ENCODE data around the gene TRPM6. TPM values are rescaled to one million over a fixed set of nuclear protein-coding genes. Genes with fewer than 3 reads are reported as not detected.
A peak's percentile ranks its signal among the peaks of the same experiment; 100 is the strongest.

The TRPM6 gene
- total and polyA plus RNA-seq, 5 experiments from 2014 or later: not detected

DNA sequence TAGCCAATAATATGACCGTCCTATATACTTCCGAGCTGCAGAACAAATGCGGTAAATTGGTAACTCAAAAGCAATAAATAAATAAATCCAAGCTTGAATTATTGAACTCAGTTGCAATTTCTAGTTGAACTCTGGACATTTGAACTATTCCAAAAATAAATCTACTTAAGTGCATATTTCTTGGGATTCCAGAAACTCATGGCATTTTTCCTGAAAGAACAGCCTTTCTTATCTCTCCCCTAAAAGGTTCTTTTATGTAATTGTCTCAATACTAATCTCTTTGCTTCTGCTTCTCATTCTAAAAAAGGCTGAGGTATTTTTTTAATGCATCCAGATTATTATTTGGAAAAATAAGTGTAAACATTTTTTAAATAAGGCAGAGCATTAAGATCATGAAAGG, 131.7 kb downstream of the TRPM6 start:
- no peaks in the 10 kb centered on the region for H3K36me3 Mint-ChIP-seq
- POLR2A ChIA-PET: no interaction called here
- ATAC-seq: no peak
- H3K4me1 Mint-ChIP-seq: no peaks in the 10 kb centered on the region
- peaks cover 0 to 3% (median 1%) of the 10 kb centered on the region in 5 donors for H3K27me3 Mint-ChIP-seq
- no peaks in the 10 kb centered on the region for H3K9me3 Mint-ChIP-seq
- no peak for DNase-seq
- H3K27ac Mint-ChIP-seq: no peak overlapping the region
- H3K4me3 Mint-ChIP-seq: no peak overlapping the region

DNA sequence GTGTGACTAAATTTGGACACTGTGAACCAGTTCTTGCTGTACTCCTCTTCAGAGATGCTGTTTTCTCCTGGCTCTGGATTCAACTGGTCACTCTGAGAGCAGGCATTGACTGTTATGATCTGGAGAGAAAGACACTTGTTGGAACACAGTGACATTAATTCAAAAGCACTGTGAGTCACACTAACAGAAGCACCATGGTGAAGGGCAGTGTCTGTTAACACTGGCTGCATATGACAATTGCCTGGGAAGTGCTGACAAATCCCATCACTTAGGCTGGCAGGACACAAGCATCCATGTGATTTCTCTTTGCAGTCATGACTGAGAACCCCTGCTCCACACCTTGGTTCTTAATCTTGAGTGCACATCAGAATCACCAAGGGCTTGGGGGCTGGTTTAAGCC, 132.4 kb downstream of the TRPM6 start:
- Mint-ChIP-seq H3K36me3 (no peaks in the 10 kb centered on the region), H3K4me3 (no peak overlapping the region), H3K4me1 (no peaks in the 10 kb centered on the region), H3K27me3 (peaks cover 0 to 6% (median 1%) of the 10 kb centered on the region in 5 donors), H3K27ac (no peak overlapping the region), H3K9me3 (no peaks in the 10 kb centered on the region)
- no peak for ATAC-seq
- no peak for DNase-seq
- POLR2A ChIA-PET: no interaction called here

DNA sequence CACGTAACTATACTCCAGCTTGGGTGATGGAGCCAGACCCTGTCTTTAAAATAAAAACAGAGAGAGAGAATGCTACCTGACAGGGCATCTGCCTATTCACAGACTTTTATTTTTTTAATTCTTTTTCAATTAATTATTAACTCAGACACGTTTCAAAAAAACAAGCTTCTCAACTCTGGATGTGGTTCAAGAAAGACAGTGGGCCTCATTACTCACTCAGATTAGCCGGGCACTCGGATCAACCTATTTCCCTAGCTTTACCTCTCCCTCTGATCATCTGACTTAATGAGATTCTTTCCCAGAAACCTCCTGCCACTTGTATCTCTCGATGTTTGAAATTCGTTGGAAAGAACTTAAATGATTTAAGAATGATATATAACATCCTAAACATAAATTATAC, 134.1 kb downstream of the TRPM6 start:
- H3K4me1 Mint-ChIP-seq: no peaks in the 10 kb centered on the region
- ATAC-seq (no peak), DNase-seq (no peak)
- no peaks in the 10 kb centered on the region for H3K9me3 Mint-ChIP-seq
- H3K27ac Mint-ChIP-seq: no peak overlapping the region
- no peaks in the 10 kb centered on the region for H3K36me3 Mint-ChIP-seq
- H3K27me3 Mint-ChIP-seq: peaks cover 0 to 9% (median 1%) of the 10 kb centered on the region in 5 donors
- H3K4me3 Mint-ChIP-seq: no peak overlapping the region
- POLR2A ChIA-PET: no interaction called here

DNA sequence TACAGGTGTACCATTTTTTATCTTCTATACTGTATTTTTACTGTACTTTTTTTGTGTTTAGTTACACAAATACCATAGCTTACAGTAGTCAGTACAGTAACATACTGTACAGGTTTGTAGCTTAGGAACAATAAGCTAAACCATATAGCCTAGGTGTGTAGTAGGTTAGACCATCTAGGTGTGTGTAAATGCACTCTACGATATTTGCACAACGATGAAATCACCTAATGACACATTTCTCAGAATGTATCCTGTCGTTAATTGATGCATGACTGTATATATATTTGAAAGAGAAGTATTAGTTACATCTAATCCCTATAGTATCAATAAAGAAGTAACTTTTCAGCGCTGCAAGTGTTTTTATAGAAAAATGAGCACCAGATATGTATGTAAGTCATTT, 138.8 kb downstream of the TRPM6 start:
- ATAC-seq (no peak), DNase-seq (no peak)
- POLR2A ChIA-PET: no interaction called here
- Mint-ChIP-seq H3K4me3 (no peak overlapping the region), H3K27me3 (peaks cover 7 to 34% (median 23%) of the 10 kb centered on the region in 5 donors), H3K4me1 (no peaks in the 10 kb centered on the region), H3K36me3 (no peaks in the 10 kb centered on the region), H3K27ac (no peak overlapping the region), H3K9me3 (no peaks in the 10 kb centered on the region)

DNA sequence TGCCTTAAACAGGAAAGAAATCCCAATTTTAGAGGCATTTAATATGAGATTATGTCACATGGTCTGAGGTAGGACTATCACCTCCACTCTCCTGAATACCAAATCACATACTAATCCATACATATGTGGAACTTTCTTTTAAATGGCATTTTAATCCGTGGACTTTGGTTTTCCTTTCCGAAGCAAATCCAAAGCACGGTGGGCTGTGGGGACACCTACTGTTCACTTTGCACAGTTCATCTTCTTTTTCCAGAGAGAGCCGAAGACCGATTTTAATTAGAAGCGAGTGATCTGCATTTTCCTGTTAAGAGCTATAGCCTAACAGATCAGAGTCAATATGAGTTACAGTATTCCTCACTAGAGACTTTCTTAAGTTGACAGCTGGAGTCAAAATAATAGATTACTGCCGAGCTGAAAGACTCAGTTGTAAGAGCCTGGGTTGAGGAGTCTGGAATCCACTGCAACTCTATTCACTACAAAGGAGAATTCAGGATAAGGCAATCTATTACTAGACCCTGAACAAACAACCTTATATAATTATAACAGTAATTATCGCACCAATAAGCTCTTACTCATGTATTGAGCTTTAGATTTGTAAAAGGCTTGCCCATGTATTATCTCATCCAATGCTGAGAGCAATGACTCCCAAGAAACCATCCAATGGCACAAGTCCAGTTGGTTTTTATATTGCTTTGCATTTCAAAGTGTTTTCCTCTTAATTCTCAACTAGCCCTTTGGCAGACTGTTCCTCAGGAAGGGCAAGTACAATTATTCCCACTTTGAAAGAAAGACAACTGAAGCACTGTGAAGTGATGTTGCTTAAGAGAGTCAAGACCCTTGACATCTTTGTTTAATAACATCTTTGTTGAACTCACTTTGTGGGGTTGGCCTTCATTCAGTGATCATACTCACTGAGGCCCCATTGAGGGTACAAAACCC, 144.7 kb downstream of the TRPM6 start:
- H3K27ac Mint-ChIP-seq: no peak overlapping the region
- peaks cover 20 to 49% (median 33%) of the 10 kb centered on the region in 5 donors for H3K27me3 Mint-ChIP-seq
- POLR2A ChIA-PET: no interaction called here
- no peak overlapping the region for H3K4me3 Mint-ChIP-seq
- ATAC-seq: no peak
- DNase-seq: peak in 3 of 10 donors; percentile 1 to 11 (median 7)
- H3K9me3 Mint-ChIP-seq: no peaks in the 10 kb centered on the region
- H3K36me3 Mint-ChIP-seq: peaks cover 0 to 2% (median 0%) of the 10 kb centered on the region in 3 donors
- peaks cover 0 to 2% (median 1%) of the 10 kb centered on the region in 4 donors for H3K4me1 Mint-ChIP-seq

DNA sequence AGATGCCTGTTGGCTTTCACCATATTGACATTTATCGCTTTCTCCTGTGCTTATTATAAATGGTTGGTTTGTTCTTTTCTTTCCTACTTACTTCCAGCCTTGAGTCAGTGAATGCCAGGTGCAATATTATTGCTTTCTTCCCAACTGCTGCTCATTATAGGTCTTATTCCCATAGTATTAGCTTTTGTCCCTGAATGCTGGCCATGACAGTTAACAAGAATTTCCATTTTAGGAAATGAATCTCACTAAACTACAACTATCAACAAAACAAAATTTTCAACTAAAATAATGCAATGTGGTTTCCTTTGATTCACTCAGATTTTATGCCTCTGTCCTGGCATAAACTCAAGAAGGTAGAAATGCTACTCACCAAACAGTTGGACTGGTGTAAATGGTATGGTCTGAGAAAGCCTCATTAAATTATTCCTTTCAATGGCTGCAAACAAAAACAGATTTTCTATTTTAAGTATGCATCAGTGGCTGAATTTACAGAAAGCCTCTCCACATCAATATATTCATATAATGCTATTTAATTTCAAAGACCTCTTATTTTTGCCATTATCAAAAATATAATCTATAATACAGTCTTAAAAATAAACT, 145.4 kb downstream of the TRPM6 start:
- DNase-seq (no peak), ATAC-seq (no peak)
- POLR2A ChIA-PET: no interaction called here
- H3K27me3 Mint-ChIP-seq: peaks cover 20 to 48% (median 32%) of the 10 kb centered on the region in 5 donors
- peaks cover 0 to 2% (median 0%) of the 10 kb centered on the region in 3 donors for H3K36me3 Mint-ChIP-seq
- peaks cover 0 to 2% (median 1%) of the 10 kb centered on the region in 4 donors for H3K4me1 Mint-ChIP-seq
- no peak overlapping the region for H3K27ac Mint-ChIP-seq
- H3K4me3 Mint-ChIP-seq: no peak overlapping the region
- H3K9me3 Mint-ChIP-seq: no peaks in the 10 kb centered on the region

DNA sequence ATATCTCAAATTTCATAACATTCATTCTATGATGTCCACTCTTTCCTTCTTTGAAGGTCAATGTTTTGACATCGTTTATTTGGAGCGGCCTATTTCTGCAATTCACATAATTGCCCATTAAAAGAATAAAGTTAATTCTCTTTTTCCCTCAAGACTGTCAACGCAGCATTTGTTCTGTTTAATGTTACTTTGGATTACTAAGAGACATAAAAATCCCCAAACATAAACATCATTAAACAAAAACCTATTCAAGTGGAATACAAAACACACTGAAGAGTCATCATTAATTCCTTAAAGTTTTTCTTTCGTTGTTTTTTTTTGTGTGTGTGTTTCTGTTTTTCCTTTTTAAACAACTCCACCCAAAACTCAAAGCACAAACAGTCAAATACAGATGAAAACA, 151.1 kb downstream of the TRPM6 start:
- DNase-seq (no peak), ATAC-seq (no peak)
- H3K4me3 Mint-ChIP-seq: no peak overlapping the region

DNA sequence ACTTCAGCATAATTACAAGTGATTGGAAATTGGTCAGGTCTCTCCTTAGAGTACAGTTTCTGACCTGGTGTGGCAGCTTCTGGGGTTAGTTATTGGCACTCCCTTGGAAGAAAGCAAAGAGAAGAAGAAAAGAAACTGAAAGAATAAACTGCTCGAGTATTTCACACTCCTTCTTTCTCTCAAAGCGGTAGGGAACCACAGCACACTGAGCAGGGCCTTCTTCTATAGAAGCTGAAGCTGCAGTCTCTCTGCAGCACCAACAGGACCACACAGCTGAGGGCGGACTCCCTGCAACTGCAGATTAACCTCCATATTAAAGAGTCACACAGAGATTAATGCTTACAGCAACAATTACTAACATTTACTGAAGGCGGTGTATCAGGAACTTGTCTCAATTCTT, 152.0 kb downstream of the TRPM6 start:
- no peak overlapping the region for H3K4me3 Mint-ChIP-seq
- no peaks in the 10 kb centered on the region for H3K36me3 Mint-ChIP-seq

More for the DNA sequence above, 151.1 kb downstream of the TRPM6 start:
- Mint-ChIP-seq H3K9me3 (no peaks in the 10 kb centered on the region), H3K27ac (no peak overlapping the region), H3K36me3 (peaks cover 0 to 2% (median 0%) of the 10 kb centered on the region in 3 donors), H3K4me1 (peaks cover 0 to 2% (median 0%) of the 10 kb centered on the region in 4 donors), H3K27me3 (peaks cover 7 to 16% (median 10%) of the 10 kb centered on the region in 5 donors)
- POLR2A ChIA-PET: no interaction called here

DNA sequence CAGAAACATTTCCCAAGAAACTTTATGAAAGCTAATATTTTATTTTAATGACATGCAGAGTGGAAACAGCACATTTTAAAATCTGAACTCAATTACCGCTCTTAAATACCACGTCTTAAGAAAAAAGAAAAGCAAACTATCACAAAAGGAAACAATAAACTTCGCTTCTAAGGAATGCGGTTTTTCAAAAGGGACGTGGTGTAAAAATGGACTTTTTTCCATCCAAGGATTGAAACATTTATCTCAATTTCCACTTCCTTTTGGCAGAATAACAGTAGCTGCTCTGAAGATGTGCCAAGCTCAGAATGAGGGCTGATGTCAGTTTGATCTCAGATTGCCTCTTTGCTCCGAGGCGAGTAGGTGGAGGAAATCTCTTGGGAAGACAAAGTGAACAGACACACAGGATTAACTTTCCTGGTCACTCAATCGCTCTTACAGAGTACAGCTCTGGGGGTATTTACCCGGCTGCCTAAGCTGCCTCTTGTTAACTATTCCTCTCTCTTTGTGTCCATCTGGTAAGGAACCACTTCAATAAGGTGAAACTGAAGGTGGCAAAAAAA, 158.5 kb downstream of the TRPM6 start:
- no peak for DNase-seq
- Mint-ChIP-seq H3K36me3 (no peaks in the 10 kb centered on the region), H3K4me3 (no peak overlapping the region), H3K9me3 (no peaks in the 10 kb centered on the region), H3K4me1 (no peaks in the 10 kb centered on the region), H3K27me3 (peaks cover 0 to 22% (median 8%) of the 10 kb centered on the region in 5 donors), H3K27ac (no peak overlapping the region)
- ATAC-seq: no peak
- POLR2A ChIA-PET: no interaction called here

More for the DNA sequence above, 152.0 kb downstream of the TRPM6 start:
- ATAC-seq (no peak), DNase-seq (no peak)
- H3K9me3 Mint-ChIP-seq: no peaks in the 10 kb centered on the region
- POLR2A ChIA-PET: no interaction called here
- H3K27me3 Mint-ChIP-seq: peaks cover 4 to 10% (median 6%) of the 10 kb centered on the region in 5 donors
- peaks cover 0 to 2% (median 0%) of the 10 kb centered on the region in 4 donors for H3K4me1 Mint-ChIP-seq
- no peak overlapping the region for H3K27ac Mint-ChIP-seq

DNA sequence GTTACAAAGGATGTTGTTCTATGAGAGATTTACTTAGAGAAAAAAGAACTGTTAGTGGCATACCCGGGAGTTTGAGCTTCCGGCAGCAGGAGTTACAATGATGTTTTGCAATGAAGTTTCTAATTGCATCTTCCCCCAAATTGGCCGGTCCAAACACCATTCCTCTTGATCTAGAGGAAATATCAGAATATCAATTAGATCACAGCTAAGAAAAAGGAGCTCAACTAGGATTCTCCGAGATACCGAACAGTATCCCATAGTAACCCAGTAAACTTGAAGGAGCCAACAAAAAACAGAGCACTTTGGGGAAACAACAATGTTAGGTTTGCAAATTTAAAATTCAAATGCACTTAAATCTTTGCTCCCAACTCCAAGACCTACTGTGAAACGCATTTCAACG, 159.5 kb downstream of the TRPM6 start:
- POLR2A ChIA-PET: no interaction called here
- Mint-ChIP-seq H3K9me3 (no peaks in the 10 kb centered on the region), H3K27me3 (peaks cover 0 to 22% (median 8%) of the 10 kb centered on the region in 5 donors), H3K4me1 (no peaks in the 10 kb centered on the region), H3K4me3 (no peak overlapping the region), H3K36me3 (no peaks in the 10 kb centered on the region), H3K27ac (no peak overlapping the region)
- DNase-seq (no peak), ATAC-seq (no peak)

DNA sequence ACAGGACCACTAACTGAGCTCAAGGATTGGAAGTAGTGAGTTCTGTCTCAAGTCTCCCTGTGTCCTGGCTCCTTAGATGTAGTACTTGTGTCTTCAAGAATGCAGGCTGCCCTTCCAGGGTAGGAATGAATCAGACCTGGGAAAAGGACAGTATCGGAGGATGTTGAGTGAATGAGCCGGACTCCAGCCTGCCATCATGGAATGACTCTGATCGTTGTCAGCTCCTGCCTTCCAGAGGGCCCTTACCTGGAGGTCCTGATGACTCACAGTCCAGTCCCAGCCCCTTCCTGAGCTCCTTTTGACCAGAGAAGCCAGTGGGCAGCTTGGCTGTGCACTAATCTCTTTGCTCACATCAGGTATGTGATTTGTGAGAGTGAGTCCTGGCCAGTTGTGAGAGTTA, 161.1 kb downstream of the TRPM6 start:
- Mint-ChIP-seq H3K36me3 (no peaks in the 10 kb centered on the region), H3K4me1 (no peaks in the 10 kb centered on the region), H3K27me3 (peaks cover 2 to 22% (median 8%) of the 10 kb centered on the region in 5 donors), H3K4me3 (no peak overlapping the region), H3K27ac (no peak overlapping the region), H3K9me3 (no peaks in the 10 kb centered on the region)
- no peak for DNase-seq
- POLR2A ChIA-PET: no interaction called here
- no peak for ATAC-seq

DNA sequence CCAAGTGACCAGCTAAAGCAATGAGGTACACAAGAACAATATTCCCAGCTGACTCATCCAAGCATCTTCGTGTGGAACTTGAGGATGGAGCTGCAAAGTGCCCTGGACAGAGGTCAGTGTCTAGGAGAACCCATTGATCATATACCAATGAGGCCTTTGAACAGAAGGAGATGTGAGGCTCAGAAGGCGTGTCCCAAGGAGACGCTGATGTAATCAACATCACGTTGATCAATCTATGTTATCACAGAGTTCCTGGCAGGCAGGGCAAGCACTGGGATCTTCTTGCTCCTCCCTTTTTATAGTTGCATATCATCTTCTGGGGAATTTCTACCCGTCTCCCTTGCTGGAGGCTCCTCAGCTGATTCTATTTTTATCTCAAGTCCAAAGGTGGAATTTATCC, 163.4 kb downstream of the TRPM6 start:
- Mint-ChIP-seq H3K27ac (no peak overlapping the region), H3K9me3 (no peaks in the 10 kb centered on the region), H3K4me1 (no peaks in the 10 kb centered on the region), H3K36me3 (no peaks in the 10 kb centered on the region), H3K4me3 (no peak overlapping the region), H3K27me3 (peaks cover 2 to 26% (median 10%) of the 10 kb centered on the region in 5 donors)
- DNase-seq: no peak
- POLR2A ChIA-PET: interaction anchor here (0.6 kb wide), 1 partner anchor 8 kb away, joined by 3 read pairs; no protein-coding TSS in a partner anchor
- no peak for ATAC-seq

Data from naive thymus-derived CD8-positive, alpha-beta T cell (primary cell).